Tibial nerve (tissue), 4 donors: ENCODE results near the gene HGS. TPM values are rescaled to one million over a fixed set of nuclear protein-coding genes. Genes with fewer than 3 reads are reported as not detected.

Experiments used
- DNase-seq, 2 donors: peaks; one replicate each; pipeline ENCODE4 v3.0.0-alpha.2; 2019; ENCODE audit warnings: low spot score in 2 of 2
- H3K27ac ChIP-seq, 4 donors: fragments of 200-600 bp; sonication (generic) in 3 of 4; one replicate each; pipeline ENCODE4 v1.5.1; 2017 to 2019; ENCODE audit warnings: mild to moderate bottlenecking in 1 of 4
- H3K27me3 ChIP-seq, 2 donors: fragments of 200-600 bp; sonication (generic) in 1 of 2; one replicate each; pipeline versions ENCODE4 v1.5.1 to v1.6.0; 2017 to 2019
- H3K36me3 ChIP-seq, 3 donors: fragments of 200-600 bp; sonication (generic); one replicate each; pipeline ENCODE4 v1.5.1; 2018 to 2019
- H3K4me1 ChIP-seq, 4 donors: fragments of 200-600 bp; sonication (generic) in 3 of 4; one replicate each; pipeline ENCODE4 v1.5.1; 2017 to 2019
- H3K4me3 ChIP-seq, 4 donors: fragments of 200-600 bp; sonication (generic) in 3 of 4; one replicate each; pipeline ENCODE4 v1.5.1; 2017 to 2019; ENCODE audit warnings: mild to moderate bottlenecking in 1 of 4, moderate library complexity in 1 of 4
- H3K9me3 ChIP-seq, 4 donors: fragments of 200-600 bp; sonication (generic) in 3 of 4; one replicate each; pipeline ENCODE4 v1.5.1; 2017 to 2019
- EP300 ChIP-seq, 2 donors: sonication (generic); formaldehyde crosslinking; IDR thresholded peaks; one replicate each; pipeline ENCODE4 v1.6.1; 2017; ENCODE audit warnings: antibody characterized with exemption in 2 of 2, mild to moderate bottlenecking in 1 of 2
- POLR2A ChIP-seq, 2 donors: fragments of 450-650 bp; IDR thresholded peaks; one replicate each; pipeline ENCODE4 v1.6.1; 2017; ENCODE audit warnings: antibody characterized with exemption in 2 of 2, mild to moderate bottlenecking in 2 of 2, moderate library complexity in 2 of 2
- WGBS, 2 donors: methylation state at CpG; one replicate each; pipeline ENCODE4 v1.1.5; 2018; 5-methylcytosine and 5-hydroxymethylcytosine counted together
- total RNA-seq, 4 donors: library from RNA; depleted of rRNA; stranded (reverse); fragments of >200 nt; gene quantifications; one replicate each; pipeline ENCODE4 v1.1.0, GENCODE V29; 2016
- TF ChIP-seq, protein P1 (sequence below), 5 experiments: fragments of 200-600 bp in 3 of 5; fragments of 450-650 bp in 2 of 5; sonication (generic) in 3 of 5; IDR thresholded peaks; one replicate each; pipeline ENCODE4 v1.5.1; 2016 to 2019; ENCODE audit warnings: antibody characterized with exemption in 5 of 5, mild to moderate bottlenecking in 3 of 5, moderate library complexity in 2 of 5

Gene HGS
- total RNA-seq: 100 to 1,000 TPM in 2 of 4 donors, 10 to 100 TPM in 2; 75.2 to 166 (median 104) TPM

DNA sequence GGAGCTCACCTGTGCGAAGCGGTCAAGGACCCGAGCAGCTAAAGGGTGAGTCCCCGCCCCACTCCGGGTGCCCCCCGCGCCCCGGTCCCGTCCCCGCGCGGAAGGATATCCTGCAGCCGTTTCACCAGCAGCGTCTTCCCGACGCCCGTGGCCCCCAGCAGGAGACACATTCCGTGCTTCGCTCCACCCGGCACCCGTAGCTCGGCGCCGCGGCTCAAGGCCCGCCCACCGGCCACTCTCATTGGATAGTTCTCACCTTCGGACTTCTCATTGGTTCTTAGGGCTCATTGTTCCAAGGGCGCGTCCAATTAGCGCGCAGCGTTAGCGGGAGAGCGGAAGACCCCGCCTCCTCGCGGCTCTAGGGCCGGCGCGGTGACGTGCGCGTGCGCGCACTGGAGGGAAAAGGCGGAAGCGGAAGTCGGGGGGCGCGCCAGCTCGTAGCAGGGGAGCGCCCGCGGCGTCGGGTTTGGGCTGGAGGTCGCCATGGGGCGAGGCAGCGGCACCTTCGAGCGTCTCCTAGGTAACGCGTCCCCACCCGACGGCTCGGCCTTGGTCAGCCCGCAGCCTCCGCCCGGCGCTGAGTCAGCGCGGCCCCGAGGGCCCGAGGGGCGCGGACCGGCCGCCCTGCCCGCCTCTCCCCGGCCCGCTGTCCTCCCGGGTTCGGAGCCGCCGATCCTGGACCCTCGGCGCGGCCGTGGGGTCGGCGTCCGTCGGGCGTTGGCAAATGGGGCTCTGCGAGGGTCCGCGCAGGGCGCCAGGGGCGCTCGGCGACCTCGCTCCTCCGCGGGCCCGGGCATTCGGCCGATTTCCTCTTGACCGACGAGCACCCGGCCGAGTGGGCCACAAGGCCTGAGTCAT lies at the start of gene HGS, which contains the start of gene ARL16:
HGS (plus strand) TSS at position 428 of the 858 bp plus-strand sequence; CDS start at position 484, 56 bp downstream.
ARL16 (minus strand) TSS at position 214 of the 858 bp plus-strand sequence; CDS start at position 170, 44 bp downstream.
- peaks cover 0 to 55% (median 25%) of the 10 kb centered on the region in 3 donors for H3K36me3 ChIP-seq
- no peaks in the 10 kb centered on the region for H3K9me3 ChIP-seq
- peaks cover 0 to 42% (median 30%) of the 10 kb centered on the region in 4 donors for H3K4me1 ChIP-seq
- H3K27me3 ChIP-seq: no peaks in the 10 kb centered on the region
- 1% methylated on average over 22 to 37 of the region's 112 CpGs for WGBS, 2 donors
- peak within 1 kb of the TSS; percentile 80 to 99 (median 91) for H3K4me3 ChIP-seq
- H3K27ac ChIP-seq: peak within 1 kb of the TSS; percentile 25 to 92 (median 78)
- TF ChIP-seq, protein P1, sequence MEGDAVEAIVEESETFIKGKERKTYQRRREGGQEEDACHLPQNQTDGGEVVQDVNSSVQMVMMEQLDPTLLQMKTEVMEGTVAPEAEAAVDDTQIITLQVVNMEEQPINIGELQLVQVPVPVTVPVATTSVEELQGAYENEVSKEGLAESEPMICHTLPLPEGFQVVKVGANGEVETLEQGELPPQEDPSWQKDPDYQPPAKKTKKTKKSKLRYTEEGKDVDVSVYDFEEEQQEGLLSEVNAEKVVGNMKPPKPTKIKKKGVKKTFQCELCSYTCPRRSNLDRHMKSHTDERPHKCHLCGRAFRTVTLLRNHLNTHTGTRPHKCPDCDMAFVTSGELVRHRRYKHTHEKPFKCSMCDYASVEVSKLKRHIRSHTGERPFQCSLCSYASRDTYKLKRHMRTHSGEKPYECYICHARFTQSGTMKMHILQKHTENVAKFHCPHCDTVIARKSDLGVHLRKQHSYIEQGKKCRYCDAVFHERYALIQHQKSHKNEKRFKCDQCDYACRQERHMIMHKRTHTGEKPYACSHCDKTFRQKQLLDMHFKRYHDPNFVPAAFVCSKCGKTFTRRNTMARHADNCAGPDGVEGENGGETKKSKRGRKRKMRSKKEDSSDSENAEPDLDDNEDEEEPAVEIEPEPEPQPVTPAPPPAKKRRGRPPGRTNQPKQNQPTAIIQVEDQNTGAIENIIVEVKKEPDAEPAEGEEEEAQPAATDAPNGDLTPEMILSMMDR (IDR thresholded peaks at IDR 0.05): peak in 2 of 5 experiments; percentile 34 to 59
- TF ChIP-seq EP300 (IDR thresholded peaks at IDR 0.05): peak; percentile 87 to 92
- peak; percentile 53 to 68 for TF ChIP-seq POLR2A (IDR thresholded peaks at IDR 0.05)
- peak; percentile 98 to 99 for DNase-seq

DNA sequence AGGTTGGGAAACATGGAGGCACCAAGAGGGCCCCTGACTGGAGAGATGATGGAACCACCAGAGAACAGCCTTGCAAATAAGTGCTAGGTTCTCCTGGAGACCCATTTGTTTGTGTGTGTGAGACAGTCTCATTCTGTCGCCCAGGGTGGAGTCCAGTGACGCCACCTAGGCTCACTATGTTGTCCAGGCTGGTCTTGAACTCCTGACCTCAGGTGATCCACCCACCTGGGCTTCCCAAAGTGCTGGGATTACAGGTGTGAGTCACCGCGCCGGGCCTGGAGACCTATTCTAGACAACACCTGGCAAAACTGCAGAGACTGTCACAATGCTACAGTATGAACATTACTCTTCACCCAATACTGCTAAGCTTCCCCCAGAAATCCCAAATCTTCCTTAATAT lies 48.4 kb upstream of the HGS start:
- no peak overlapping the region for H3K27ac ChIP-seq

DNA sequence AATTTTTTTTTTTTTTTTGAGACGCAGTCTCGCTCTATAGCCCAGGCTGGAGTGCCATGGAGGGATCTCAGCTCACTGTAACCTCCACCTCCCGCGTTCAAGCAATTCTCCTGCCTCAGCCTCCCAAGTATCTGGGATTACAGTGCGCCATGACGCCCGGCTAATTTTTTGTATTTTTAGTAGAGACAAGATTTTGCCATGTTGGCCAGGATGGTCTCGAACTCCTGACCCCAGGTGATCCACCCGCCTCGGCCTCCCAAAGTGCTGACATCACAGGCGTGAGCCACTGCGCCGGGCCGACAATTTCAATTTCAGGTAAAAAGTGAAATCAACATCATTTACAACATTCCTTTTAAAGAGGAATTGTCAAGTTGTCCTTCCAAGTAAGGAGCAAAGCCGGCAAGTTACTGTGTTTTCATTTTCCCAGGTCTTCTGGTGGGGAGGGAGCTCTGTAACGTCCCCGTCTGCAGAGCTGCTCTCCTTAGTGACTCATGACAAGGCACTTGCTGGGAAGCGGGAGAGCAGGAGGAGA lies 47.8 kb upstream of the HGS start:
- peaks cover 0 to 46% (median 24%) of the 10 kb centered on the region in 4 donors for H3K4me1 ChIP-seq
- TF ChIP-seq EP300 (IDR thresholded peaks at IDR 0.05) (no peak), POLR2A (IDR thresholded peaks at IDR 0.05) (no peak)
- TF ChIP-seq, protein P1 (IDR thresholded peaks at IDR 0.05): no peak
- no peaks in the 10 kb centered on the region for H3K27me3 ChIP-seq
- H3K4me3 ChIP-seq: peak overlapping the region; percentile 56 to 99 (median 86)
- peaks cover 0 to 11% (median 0%) of the 10 kb centered on the region in 3 donors for H3K36me3 ChIP-seq
- no peaks in the 10 kb centered on the region for H3K9me3 ChIP-seq
- H3K27ac ChIP-seq: peak overlapping the region; percentile 10 to 92 (median 88)
- no peak for DNase-seq
- WGBS, 2 donors: 39 to 45% methylated on average over 18 of the region's 18 CpGs

More for the DNA sequence above, 48.4 kb upstream of the HGS start:
- Histone ChIP-seq H3K9me3 (no peaks in the 10 kb centered on the region), H3K4me1 (peaks cover 0 to 46% (median 24%) of the 10 kb centered on the region in 4 donors), H3K36me3 (peaks cover 0 to 5% (median 0%) of the 10 kb centered on the region in 3 donors), H3K27me3 (no peaks in the 10 kb centered on the region), H3K4me3 (peak overlapping the region in 2 of 4 donors; percentile 78 to 99)
- TF ChIP-seq POLR2A (IDR thresholded peaks at IDR 0.05) (no peak), EP300 (IDR thresholded peaks at IDR 0.05) (no peak)
- TF ChIP-seq, protein P1 (IDR thresholded peaks at IDR 0.05): no peak
- DNase-seq: no peak
- WGBS, 2 donors: 72 to 87% methylated on average over 5 of the region's 5 CpGs

GRCh38 chr17:81636505-81637288 lies 47.1 kb upstream of the HGS start, which contains the start of the genes NPLOC4 and TSPAN10:
Gene NPLOC4, minus strand, starts transcription at chr17:81637112. Its CDS starts 182 bp downstream, at chr17:81636930.
Gene TSPAN10, plus strand, starts transcription at chr17:81637196. Its CDS starts 5,217 bp downstream, at chr17:81642413.
- no peaks in the 10 kb centered on the region for H3K9me3 ChIP-seq

More at GRCh38 chr17:81636505-81637288, 47.1 kb upstream of the HGS start, which contains the start of the genes NPLOC4 and TSPAN10:
- Histone ChIP-seq H3K27ac (peak within 1 kb of the TSS; percentile 10 to 92 (median 88)), H3K36me3 (peaks cover 0 to 13% (median 0%) of the 10 kb centered on the region in 3 donors), H3K27me3 (no peaks in the 10 kb centered on the region), H3K4me3 (peak within 1 kb of the TSS; percentile 56 to 99 (median 86)), H3K4me1 (peaks cover 0 to 44% (median 24%) of the 10 kb centered on the region in 4 donors)
- peak; percentile 61 to 88 for TF ChIP-seq EP300 (IDR thresholded peaks at IDR 0.05)
- TF ChIP-seq, protein P1 (IDR thresholded peaks at IDR 0.05): peak in 1 of 5 experiments; percentile 46
- TF ChIP-seq POLR2A (IDR thresholded peaks at IDR 0.05): peak; percentile 47 to 75
- 1% methylated on average over 45 to 69 of the region's 77 CpGs for WGBS, 2 donors
- DNase-seq: peak; percentile 65 to 73
